ENCODE measurements around the gene NME8. TPM values are rescaled to one million over a fixed set of nuclear protein-coding genes. Genes with fewer than 3 reads are reported as not detected.
A peak's percentile ranks its signal among the peaks of the same experiment; 100 is the strongest.

Gene NME8
- total RNA-seq, 1 donor from 2014 or later: not detected

DNA sequence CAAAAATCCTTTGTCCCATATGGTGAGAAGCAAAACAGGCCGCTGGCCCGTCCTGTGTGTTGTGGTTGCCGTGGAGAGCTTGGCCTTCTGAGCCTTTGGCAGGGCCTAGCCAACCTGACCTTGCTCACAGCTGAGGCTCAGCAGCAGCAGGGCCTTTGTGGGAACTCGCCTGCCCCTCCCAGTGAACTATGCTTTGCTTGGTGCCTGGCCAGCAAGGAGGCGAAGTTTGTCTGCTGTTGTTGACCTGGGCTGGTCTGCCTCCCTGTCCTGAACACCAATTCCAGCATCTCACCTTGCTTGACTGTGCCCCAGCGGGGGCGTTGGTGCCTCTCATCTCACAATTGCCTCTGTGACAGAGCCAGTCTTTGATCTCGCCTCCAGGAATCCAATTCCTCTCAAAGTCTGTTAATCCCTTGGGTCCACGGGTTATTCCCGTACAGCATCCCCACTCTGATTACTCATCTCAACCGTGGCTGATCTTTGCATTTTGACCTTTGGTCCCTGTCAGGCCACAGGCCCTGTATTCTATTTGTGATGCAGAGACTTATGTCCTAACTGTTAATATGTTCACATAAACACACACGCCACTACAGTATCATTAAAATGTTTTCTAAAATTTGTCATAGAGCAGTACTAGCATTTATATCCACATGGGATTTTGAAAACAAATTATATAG, 94.7 kb downstream of the NME8 start:
- H3K9me3 ChIP-seq: peaks cover 5% of the 10 kb centered on the region
- TF ChIP-seq, protein P1, sequence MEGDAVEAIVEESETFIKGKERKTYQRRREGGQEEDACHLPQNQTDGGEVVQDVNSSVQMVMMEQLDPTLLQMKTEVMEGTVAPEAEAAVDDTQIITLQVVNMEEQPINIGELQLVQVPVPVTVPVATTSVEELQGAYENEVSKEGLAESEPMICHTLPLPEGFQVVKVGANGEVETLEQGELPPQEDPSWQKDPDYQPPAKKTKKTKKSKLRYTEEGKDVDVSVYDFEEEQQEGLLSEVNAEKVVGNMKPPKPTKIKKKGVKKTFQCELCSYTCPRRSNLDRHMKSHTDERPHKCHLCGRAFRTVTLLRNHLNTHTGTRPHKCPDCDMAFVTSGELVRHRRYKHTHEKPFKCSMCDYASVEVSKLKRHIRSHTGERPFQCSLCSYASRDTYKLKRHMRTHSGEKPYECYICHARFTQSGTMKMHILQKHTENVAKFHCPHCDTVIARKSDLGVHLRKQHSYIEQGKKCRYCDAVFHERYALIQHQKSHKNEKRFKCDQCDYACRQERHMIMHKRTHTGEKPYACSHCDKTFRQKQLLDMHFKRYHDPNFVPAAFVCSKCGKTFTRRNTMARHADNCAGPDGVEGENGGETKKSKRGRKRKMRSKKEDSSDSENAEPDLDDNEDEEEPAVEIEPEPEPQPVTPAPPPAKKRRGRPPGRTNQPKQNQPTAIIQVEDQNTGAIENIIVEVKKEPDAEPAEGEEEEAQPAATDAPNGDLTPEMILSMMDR (IDR thresholded peaks at IDR 0.05): no peak
- DNase-seq: peak; percentile 67
- peak; percentile 74 to 76 for ATAC-seq
- H3K36me3 ChIP-seq: no peaks in the 10 kb centered on the region
- peak overlapping the region; percentile 38 for H3K27ac ChIP-seq
- H3K27me3 ChIP-seq (ENCODE audit: low read depth): no peaks in the 10 kb centered on the region
- intact Hi-C loops (cut with DNase I): no loop called here
- no peak overlapping the region for H3K4me3 ChIP-seq
- no peaks in the 10 kb centered on the region for H3K4me1 ChIP-seq

DNA sequence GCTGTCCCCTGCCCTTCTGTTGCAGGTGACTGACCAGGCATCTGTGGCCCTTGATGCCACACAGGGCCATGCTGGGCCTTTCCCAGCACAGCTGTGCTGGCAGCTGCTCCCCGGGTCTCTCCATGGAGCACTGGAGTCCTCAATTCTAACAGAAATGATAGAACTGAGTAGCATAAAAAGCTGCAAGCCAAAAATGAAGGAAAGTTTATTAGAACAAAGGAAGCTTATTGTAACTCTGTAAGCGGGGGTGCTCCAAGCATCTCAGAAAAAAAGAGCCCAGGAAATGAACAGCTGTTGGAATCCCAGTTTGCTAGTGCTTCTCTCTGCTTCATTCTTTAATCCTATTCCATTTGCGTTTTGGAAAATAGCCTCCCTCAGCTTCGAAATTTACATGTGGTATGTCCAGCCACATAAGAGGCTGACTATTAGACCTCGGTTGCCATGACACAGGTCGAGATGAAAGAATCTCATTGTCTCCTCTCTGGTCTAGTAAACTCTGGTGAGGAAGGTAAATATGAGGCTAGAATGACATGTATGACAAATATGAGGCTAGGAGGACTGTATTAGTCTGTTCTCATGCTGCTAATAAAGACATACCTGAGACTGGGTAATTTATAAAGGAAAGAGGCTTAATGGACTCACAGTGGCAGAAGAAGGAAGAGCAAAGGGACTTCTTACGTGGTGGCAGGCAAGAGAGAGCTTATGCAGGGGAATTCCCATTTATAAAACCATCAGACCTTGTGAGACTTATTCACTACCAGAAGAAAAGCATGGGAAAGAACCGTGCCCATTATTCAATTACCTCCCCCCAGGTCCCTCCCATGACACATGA, 95.7 kb downstream of the NME8 start:
- intact Hi-C loops (cut with DNase I): no loop called here
- Histone ChIP-seq H3K4me3 (no peak overlapping the region), H3K9me3 (no peaks in the 10 kb centered on the region), H3K27ac (no peak overlapping the region), H3K4me1 (no peaks in the 10 kb centered on the region), H3K36me3 (no peaks in the 10 kb centered on the region), H3K27me3 (ENCODE audit: low read depth) (no peaks in the 10 kb centered on the region)
- TF ChIP-seq, protein P1 (IDR thresholded peaks at IDR 0.05): no peak
- DNase-seq (no peak), ATAC-seq (peak in 1 of 2 donors; percentile 25)

DNA sequence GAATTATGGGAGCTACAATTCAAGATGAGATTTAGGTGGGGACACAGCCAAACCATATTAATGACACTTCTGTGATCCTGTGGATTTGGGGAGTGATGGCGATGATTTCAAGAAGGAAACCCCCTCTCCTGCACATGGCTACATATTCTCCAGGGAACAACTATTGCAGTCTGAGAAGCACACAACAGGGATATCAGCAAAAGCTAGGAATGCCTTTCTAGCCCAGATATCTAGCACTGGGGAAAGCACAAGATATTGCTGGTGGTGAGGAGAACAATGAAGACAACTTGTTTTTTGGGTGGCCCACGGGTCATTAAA, 96.3 kb downstream of the NME8 start:
- Histone ChIP-seq H3K9me3 (no peaks in the 10 kb centered on the region), H3K4me3 (no peak overlapping the region), H3K36me3 (no peaks in the 10 kb centered on the region), H3K27ac (no peak overlapping the region), H3K4me1 (no peaks in the 10 kb centered on the region), H3K27me3 (ENCODE audit: low read depth) (no peaks in the 10 kb centered on the region)
- intact Hi-C loops (cut with DNase I): no loop called here
- no peak for ATAC-seq
- no peak for DNase-seq
- TF ChIP-seq, protein P1 (IDR thresholded peaks at IDR 0.05): no peak

DNA sequence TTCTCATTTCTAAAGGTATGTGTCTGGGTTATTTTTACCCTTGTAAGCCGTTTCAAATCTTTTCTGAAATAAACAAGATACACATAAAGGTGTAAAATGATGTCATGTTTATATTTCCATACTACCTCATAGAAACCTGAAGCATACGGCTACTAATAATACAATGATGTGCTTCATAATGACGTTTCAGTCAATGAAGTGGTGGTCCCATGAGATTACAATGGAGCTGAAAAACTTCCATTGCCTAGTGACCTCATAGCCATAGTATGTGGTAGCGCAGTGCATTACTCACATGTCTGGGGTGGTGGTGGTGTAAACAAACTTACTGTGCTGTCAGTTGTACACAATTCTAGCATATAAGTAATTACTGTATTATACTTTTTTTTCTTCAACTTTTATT, 96.9 kb downstream of the NME8 start:
- Histone ChIP-seq H3K36me3 (peaks cover 4% of the 10 kb centered on the region), H3K27me3 (ENCODE audit: low read depth) (no peaks in the 10 kb centered on the region), H3K4me1 (no peaks in the 10 kb centered on the region), H3K27ac (no peak overlapping the region), H3K9me3 (no peaks in the 10 kb centered on the region), H3K4me3 (no peak overlapping the region)
- DNase-seq (no peak), ATAC-seq (no peak)
- intact Hi-C loops (cut with DNase I): no loop called here
- TF ChIP-seq, protein P1 (IDR thresholded peaks at IDR 0.05): no peak

DNA sequence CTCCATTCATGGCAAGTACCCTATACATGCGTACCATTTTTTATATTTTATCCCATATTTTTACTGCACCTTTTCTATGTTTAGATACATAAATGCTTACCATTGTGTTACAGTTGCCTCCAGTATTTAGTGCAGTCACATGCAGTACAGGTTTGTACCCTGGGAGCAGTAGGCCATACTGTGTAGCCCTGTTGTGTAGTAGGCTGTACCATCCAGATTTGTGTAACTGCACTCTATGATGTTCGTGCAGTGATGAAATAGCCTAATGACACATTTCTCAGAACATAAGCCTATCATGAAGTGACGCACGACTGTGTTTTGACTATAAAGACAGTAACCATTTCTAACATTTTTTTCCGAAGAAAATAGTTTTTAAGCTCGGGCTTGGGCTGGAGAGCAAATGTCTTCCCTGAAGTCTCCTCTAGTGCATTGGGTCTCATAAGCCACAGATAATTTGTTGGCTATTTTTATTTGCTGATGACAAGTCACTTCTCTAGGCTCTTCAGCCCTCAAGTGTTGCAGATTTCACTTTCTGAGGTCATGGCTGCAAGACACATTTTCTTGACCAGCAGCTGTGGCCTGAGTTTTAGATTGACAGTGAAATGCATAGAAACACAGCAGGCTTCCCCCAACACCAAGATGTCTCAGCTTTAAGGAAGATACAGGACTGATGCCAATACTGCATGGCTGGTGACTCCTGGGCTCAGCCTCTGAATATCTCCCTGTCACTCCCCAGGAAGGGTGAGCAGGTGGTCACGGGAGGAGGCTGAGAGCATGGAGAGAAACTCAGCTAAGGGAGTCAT, 98.9 kb downstream of the NME8 start:
- intact Hi-C loops (cut with DNase I): no loop called here
- DNase-seq (no peak), ATAC-seq (no peak)
- TF ChIP-seq, protein P1 (IDR thresholded peaks at IDR 0.05): no peak
- Histone ChIP-seq H3K27ac (no peak overlapping the region), H3K9me3 (no peaks in the 10 kb centered on the region), H3K4me3 (no peak overlapping the region), H3K4me1 (no peaks in the 10 kb centered on the region), H3K27me3 (ENCODE audit: low read depth) (no peaks in the 10 kb centered on the region), H3K36me3 (peaks cover 18% of the 10 kb centered on the region)

Data from lower lobe of right lung (tissue), 2 donors.